CD1c-positive myeloid dendritic cell (primary cell): ENCODE data around the gene CCKAR.
"Not testable (repeated sequence)": the region's sequence is repeated elsewhere in the genome, so short reads cannot be mapped to it uniquely, and the experiment has no call there.

Source experiments
- DNase-seq: peaks from one replicate; pipeline ENCODE4 v3.0.0-alpha.2; 2016; ENCODE audit errors: extremely low spot score

CCKAR gene, protein sequence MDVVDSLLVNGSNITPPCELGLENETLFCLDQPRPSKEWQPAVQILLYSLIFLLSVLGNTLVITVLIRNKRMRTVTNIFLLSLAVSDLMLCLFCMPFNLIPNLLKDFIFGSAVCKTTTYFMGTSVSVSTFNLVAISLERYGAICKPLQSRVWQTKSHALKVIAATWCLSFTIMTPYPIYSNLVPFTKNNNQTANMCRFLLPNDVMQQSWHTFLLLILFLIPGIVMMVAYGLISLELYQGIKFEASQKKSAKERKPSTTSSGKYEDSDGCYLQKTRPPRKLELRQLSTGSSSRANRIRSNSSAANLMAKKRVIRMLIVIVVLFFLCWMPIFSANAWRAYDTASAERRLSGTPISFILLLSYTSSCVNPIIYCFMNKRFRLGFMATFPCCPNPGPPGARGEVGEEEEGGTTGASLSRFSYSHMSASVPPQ

DNA sequence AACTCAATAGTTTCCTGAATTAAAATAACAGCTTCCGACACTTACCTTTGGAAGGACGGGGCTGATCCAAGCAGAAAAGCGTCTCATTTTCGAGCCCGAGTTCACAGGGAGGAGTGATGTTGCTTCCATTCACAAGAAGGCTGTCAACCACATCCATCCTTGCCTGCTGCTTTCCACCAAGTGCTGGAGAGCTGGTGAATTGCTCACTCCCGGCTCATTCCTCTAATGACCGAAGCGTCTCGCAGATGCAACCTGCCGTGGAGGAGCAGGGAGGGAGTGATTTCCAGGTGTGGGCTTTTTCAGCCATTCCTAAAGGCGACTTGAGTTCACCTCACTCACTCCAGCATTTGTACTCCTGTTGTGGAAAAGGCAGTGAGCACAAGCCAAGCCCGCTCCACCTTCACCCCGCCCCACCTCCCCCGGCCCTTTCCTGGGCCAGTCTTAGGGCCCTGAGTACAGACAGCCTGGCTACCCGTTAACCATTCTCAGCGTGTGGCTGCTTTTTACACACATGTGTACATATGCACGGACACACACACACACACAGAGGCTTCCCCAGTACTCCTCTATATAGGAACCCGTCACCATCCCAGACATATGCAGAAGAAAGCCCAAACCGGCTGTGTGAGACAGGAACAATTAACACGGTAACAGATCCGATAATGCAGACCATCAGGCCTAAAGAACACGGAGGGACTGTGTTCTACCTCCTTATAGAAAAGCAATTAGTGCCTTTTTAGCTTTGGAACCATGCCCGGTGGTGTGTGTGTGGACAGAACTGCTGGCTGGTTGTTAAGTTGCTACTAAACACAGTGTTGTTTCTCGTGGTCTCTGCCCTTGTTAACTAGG lies at the start of gene CCKAR:
Gene CCKAR, minus strand, starts transcription at position 374 of the 849 bp plus-strand sequence. Its CDS starts 217 bp downstream, at position 157.
- DNase-seq, result no peak

DNA sequence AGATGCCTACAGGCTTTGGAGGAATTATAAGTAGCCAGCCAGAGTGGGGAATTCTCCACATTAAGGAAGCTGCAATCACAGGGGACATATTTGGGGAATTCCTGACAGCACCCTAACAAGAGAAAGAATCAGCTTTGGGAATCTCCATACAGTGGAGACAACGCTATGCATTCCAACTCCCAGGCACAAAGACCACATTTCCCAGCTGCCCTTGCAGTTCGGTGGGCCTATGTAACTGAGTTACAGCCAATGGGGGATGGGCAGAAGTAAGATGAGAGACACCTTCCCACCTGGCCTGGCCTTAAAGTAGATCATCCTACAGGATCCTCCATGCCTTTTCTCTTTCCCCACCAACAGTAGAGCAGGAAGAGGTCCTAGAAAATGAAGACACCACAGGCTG lies 43.4 kb upstream of the CCKAR start:
- no peak for DNase-seq

DNA sequence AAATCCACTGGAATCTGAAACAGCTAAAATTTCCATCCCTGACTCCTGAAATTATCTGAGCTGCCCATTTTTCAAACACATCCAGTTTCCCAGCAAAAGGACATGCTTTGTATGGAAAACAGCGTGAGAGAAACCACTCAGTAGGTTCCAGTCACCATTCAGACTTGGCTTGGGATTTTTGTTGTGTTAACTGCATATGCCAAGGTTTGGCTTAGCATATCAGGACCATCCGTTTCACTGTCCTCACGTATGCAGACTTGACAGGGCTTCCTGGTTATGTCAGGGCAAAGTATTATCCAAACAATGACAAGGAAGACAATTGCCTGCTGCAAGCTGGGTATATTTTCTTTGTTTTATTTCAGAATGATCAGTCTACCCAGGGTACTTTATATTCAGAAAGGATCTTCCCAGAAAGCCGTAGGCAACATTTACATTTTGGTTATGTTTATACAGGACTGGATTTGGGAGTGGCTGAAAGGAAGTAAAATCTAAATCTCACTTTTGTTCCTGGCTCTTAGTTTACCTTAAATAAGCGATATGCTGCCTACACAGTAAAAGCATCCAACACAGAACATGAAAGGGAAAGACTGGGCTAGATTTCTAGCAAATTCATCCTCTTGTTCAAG lies 41.3 kb upstream of the CCKAR start:
- no peak for DNase-seq

DNA sequence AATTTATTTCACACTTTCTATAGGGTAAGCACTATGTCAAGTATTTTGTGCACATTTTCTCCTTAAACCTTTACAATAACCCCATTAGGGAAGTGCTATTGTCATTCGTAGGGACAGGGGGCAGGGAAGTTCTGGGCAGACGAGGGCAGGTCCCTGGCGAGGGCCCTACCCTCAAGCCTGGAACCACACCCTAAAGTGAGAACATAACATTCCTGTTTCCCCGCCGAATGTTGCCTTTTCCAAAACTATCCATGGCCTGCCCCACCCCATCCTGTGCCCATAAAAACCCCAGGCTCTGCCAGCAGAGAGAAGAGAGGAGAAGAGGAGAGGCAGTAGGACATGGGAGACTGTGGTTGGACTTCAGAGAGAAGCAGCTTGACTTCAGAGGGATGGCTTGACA lies 39.8 kb upstream of the CCKAR start:
- DNase-seq, result no peak

DNA sequence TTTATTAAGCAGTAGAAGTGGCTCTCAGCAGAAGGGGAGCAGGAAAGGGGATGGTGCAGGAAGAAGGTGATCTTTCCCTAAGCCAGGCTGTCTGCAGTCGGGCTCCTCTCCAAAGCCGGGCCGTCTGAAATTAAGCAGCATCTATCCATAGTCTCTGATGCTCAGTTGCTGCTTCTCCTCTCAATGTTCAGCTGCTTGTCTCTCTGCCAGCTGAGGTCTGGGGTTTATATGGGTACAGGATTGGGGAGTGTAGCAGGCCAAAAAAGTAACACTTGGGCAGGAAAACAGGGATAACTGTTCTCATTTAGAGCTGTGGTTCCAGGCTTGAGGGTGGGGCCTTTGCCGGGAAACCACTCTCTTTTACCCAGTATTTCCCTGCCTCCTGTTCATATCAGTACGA lies 39.2 kb upstream of the CCKAR start:
- DNase-seq, result no peak

DNA sequence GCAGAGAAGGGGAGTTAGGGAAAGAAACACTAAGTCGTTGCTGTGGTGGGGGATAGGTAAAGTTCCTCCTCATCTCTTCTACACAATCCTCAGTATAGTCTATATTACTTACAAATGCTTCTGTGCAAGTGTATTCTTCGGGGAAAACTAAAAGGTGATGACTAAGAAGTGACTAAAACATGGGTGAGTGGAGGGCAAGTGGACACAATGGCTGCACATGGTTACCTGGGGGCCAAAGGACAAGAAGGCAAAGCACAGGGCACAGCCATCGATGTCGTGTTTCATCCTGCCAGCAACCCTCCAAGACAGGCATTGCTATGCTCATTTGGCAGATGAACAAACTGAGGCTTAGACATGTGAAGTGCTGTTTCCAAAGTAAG lies 35.5 kb upstream of the CCKAR start:
- no peak for DNase-seq

DNA sequence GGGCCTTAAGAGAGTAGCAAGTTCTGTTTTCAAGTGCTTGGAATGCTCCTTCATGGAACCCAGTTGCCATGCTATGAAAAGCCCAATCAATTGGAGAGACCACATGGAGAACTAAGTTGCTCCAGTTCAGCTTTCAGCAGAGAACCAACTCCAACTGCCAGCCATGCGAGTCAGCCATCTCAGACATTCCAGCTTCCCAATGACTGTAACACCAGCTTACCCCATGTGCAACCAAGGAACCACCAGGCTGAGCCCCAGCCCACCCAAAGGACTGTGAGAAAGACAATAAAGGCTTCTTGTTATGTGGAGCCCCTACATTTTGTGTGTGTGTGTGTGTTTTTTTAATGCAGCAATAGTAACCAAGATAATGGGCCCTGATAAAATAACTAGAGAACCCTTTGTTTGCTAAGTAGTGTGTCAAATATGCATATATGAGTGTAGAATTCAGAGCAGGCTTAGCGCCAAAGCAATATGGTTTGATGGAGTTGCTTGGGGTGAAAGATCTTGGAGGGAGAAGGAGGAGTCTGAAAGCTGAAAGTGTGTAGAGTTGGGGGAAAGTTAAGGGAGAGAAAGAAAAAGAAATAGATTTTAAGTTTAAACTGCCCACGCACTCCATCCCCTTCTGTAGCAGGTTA lies 35.0 kb upstream of the CCKAR start:
- no peak for DNase-seq

DNA sequence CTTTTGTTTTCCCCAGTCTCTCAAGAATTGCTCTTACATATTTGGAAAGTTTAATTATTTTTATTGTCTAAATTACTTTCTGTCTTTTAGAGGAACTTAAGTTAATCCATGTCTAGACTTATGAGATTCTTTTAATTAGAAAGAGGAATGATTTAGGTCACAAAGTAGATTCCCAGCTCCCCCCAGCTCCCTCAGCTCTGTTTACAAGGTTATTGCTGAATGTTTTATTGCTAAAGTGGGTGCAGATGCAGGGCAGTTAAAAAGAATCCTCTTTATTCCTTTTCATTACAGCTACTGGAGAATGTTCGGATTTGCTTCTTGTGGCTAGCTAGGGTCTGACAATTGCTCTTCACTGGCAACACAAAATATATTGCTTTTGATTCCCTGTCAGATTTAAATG lies 33.7 kb upstream of the CCKAR start:
- DNase-seq, result no peak

DNA sequence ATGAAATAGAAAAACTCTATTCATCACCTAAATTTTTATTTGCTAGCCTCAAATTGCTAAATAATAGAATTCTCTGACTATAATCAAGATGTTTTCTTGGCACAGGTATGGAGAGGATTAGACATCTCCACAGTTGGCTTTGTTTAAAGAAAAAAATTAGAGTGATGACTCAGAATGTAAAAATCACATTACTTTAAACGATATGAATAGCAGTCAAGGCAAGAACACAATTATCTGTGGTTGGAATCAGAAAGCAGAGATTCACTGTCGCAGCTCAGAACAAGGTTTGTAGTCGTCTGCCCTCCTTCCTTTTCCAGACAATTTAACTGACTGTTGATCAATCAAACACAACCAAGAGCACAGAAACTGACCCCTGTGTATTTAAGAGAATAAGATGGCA lies 32.2 kb upstream of the CCKAR start:
- DNase-seq, result no peak

DNA sequence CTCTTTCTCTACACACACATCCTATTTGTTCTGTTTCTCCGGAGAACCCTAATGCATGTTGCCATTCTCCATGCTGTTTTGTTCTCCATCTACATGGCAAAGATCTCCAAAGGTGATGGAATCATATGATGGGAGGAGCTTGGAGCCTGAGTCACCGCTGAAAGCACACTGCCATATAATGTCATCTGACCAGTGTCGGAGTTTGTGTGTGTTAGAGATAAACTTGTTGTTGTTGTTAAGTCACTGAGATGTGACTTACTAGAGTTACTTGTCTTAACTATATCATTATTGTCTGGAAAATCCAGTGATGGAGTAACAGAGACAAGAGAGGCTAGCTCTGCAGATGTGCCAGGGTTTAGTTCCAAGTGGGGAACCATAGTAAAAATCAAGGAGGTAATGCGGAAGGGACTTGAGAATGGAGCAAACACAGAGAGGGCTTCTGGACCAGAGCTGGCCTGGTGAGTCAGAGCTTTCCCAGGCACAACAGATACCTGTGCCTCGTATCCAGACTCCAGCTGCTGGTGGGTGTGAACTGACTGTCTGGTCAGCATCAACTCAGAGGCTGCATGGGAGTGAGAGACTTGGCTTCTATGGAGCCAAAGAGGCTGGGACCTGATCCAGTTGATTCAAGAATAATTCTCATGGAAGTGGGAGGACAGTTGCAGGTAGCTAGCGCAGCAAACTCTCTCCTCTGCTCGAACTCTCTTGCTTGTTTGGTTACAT lies 30.6 kb upstream of the CCKAR start:
- no peak for DNase-seq

DNA sequence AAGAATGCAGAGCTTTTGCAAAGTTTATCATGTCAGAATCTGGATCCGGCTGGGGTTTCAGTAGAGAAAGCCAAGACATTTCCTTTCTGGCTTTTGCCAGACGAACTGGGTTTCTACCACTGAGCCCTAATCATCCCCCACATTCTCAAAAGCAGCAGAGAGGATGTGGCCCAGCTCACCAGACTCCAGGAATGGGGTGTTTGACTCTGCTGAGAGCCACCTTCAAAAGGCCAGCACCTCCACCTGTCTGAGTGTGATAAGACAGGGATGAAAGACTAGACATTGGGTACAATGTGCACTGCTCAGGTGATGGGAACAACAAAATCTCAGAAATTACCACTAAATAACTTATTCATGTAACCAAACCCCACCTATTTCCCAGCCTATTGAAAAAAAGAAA lies 25.7 kb upstream of the CCKAR start:
- DNase-seq, result no peak

DNA sequence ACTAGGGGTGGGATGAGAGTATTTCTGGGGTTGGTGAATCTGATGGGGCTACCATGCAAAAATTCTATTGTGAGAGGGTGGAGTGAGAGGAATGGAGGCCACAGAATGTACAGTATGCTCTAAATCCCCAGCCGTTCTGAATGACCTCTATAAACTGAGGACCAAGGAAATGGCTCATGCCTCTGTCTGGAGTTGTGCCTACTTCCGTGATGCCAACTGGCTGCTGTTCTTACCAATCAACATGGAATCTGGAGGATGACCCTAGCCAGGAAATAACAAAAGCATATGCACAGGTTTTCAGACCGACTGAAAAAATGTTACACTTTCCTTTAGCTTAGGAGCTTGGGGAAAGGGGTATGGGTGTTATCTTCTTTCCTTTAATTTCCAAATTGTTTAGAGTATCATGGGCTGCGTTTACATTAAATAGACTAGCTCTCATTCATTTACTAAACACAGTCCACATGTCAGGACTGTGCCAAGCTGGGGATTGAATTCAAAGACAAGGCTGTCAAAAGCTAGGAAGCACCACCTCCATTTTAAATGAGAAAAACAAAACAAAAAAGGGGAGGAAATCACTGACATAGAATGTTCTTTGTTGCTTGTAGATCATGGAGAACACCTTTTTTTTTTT lies 20.2 kb upstream of the CCKAR start:
- DNase-seq, result no peak

DNA sequence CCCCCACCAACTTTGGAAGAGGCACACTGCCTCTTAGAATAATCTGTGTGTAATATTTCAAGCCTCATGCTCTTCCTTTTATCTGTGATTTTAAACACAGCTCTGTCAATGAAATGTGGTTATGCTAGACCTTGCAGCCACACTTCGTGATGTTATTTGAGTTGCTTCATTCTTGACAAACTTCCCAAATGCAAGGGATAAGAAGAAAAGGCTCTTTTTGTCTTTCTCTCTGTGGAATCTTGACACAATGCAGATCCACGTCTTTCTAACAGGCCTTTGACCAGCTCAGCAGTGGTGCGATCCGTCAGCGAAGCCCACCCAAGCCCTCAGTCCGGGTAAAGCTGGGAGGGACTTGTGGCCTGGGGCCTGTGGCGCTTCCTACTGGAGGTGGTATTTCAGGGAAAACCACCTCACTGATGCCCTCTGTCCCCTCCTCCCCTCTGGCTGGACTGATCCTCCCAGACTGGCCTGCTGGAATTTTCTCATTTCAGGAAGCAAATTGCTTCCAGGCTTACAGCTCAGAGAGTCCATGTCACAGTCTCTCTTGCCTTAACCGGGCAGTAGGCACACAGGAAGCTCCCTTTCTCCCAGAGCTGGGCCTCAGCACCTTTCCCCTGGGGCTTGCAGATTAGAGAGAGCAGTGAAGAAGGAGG lies 19.5 kb upstream of the CCKAR start:
- DNase-seq, result no peak

DNA sequence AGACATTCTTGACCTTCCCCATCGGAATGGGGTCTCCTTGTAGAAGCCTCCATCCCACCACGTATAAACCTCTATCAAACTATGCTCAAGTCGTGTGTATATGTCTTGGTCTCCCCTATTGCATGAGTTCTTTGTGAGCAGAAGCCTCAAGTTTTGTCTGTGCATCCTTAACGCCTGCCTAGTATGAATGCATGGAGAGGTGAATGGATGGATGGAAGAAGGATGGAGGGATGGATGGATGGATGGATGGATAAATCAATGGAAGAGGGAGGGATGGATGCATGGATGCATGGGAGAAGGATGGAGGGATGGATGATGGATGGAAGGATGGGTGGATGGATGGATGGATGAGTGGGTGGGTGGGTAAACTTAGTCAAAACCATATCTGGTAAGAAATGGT lies 17.0 kb upstream of the CCKAR start:
- DNase-seq, result no peak

DNA sequence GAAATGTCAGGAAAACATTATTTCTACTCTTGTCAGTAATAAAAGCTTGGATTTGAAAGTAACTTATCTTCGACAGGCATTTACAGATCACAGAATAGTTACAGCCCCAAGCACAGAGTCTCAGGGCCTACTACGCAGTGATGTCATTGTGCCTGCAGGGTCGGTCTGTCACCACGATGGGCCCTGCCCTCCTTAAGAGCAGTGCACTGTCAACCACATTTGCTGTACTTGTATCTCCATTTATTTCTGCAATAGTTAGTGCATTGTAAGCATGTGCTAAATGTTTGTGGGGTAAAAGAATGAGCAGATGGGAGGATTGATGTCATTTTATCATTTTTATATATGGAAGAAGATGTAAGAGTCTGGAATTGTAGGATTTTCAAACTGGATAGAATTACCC lies 13.6 kb upstream of the CCKAR start:
- DNase-seq, result no peak

DNA sequence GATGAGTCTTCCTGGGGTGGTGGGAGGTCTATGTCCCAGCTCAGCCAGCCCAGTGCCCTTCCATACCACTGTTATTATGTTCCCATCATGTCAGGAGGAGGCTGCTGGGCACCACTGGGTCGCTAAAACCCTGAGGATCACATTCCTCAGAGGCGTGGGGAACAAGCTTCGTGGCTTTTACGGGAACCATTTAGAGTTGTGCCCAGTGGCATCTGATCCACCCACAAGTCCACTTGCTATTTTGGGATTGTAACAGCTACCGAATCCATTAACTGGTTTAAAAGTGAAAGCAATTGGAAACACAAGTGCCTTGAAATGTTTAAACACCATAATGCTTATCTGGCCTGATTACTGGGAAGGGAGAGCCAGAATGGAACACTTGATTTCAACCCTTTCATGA lies 13.1 kb upstream of the CCKAR start:
- no peak for DNase-seq

DNA sequence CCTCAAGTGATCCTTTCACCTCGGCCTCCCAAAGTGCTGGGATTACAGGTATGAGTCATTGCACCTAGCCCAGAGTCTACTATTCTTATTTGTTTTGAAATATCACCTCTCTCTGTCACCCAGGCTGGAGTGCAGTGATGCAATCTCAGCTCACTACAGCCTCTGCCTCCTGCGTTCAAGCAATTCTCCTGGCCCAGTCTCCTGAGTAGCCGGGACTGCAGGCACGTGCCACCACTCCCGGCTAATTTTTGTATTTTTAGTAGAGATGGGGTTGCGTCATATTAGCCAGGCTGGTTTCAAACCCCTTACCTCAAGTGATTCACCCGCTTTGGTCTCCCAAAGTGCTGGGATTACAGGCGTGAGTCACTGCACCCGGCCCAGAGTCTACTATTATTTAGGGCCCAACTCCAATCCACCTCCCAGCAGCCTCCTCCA lies 10.3 kb upstream of the CCKAR start:
- DNase-seq, result not testable (repeated sequence)

DNA sequence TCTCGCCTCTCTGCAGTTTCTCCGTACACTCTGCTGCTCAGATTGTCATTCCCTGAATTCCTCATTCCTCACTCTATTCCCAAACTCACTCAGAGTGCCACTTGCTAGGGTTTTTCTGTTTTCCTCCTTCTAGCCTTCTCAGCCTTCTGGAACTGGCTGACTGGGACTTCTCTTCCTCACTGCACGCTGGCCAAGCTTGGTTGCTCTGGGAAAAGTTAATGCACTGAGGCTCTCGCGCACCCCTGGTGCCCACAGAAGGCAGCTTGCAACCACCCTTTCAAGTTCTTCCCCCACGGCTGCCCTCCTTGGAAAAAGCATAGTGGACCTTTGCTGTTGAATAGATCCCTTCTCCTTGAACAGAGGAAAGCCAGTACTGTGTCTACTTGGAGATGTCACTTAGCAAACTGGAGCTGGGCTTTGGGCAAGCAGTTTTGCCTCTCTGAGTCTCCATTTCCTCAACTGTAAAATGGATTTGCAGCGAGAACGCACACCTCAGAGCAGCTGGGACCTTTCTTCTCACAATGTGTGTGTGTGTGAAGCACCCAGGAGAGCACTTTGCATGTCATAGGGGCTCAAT lies 6.0 kb upstream of the CCKAR start:
- DNase-seq, result no peak

DNA sequence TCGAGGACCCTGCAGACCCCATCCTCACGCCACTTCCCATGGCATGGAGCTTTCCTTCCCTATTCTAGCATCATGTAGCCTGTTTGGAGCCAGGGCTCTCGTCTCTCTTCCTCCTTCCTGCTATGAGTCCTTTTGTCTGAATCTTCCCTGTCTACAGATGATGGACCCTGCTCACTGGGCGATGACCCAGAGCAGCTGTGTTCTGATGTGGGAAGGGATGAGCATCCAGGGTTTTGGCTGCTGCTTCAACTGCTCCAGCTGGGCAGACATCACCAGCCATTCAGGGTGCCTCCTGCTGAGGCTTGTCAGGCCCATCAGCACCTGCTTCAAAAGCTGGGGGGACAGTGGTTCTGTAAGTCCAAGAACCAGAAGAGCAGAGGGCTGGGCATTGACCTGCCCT lies 3.2 kb upstream of the CCKAR start:
- DNase-seq, result no peak
